Stimulated activated CD4-positive, alpha-beta T cell treated with anti-CD3 and anti-CD28 coated beads, Interleukin-2, amount 100 ng/mL, for 48 hours (primary cell): ENCODE results near the gene MEI4.
"Not testable (repeated sequence)": the region's sequence is repeated elsewhere in the genome, so short reads cannot be mapped to it uniquely, and the experiment has no call there.

Experiments used
- DNase-seq, 2 donors: peaks; one replicate each; pipeline ENCODE4 v3.0.0-alpha.2; 2020

Gene MEI4

DNA sequence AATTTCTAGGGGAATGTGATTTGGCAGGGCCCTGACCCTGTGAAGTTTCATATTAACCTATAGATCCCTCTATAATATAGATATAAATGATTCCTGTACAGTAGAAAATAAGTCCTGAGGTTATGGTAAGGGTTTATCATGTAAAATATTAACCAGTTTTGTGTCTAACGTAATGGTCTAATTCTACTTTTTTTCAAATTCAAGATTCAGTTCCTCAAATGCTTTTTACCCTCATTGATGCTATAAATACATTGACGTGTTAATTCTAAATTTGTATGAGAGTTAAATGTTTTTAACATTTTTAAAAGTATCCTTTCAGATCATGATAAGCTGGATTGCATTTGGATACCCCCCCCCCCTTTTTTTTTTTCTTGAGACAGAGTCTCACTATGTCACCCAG is 169.4 kb downstream of the MEI4 start:
- DNase-seq, result no peak

DNA sequence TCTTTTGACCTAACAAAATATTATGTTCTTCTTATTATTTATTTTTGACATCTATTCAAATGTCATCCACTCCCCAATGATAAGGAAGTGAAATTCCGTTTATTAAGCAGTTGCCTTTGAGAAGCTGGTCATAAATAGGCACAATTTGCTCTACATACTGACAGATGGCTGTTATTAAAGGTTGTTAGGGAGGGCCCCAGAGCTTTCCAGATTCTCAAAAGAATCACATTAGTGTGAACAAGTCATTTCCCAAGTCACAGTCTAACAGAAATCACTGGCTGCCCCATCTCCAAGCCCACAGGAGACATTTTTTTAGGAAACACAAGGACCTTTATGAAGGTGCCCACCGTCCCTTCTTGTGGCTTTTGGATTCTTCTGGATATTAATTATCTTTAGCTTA is 172.4 kb downstream of the MEI4 start:
- no peak for DNase-seq

DNA sequence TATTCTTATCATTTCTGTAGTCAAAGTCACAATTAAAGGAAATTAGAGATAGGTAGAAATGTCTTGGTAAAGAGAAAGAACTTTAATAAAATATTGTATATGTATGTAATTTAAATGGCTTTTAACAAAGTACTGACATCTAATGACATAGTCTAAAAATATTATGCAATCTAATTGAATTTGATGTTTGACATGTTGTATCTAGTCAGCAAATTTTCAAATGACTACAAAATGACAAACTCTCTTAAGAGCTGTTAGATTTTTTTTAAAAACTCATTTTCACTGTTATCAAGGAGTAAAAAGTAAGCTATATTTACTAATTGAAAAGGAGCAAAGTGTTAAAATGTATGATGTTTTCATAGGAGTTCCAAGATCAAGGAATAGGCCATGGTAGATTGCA is 176.9 kb downstream of the MEI4 start:
- DNase-seq, result no peak

DNA sequence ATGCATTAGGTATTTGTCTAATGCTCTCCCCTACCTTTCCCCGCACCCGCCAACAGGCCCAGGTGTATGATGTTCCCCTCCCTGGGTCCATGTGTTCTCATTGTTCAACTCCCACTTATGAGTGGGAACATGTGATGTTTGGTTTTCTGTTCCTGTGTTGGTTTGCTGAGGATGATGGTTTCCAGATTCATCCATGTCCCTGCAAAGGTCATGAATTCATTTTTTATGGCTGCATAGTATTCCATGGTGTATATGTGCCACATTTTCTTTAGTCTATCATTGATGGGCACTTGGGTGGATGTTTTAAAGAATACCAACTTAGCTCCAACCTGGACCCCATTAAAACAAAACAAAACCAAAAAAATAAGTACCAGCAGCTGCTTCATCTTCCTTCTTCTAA is 180.9 kb downstream of the MEI4 start:
- not testable (repeated sequence) for DNase-seq

DNA sequence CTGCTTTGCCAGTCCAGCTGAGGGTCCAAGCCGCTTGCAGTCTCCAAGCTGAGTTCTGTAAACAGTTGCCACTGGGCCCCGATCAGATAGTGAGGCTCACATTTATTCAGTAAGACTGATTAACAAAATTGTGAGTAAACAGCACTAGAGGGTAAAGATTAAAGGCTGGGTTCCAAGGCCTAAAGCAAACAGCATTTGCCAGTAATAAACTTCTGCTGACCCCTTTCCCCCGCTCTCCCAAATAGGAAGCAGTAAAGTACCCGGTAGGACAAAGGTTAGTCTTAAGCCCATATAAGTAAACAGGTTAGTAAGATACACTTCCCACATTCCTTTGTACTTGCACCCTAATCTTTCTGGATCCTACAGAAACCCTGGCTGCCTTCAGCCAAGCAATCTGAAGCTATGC is 181.8 kb downstream of the MEI4 start:
- DNase-seq, result no peak

DNA sequence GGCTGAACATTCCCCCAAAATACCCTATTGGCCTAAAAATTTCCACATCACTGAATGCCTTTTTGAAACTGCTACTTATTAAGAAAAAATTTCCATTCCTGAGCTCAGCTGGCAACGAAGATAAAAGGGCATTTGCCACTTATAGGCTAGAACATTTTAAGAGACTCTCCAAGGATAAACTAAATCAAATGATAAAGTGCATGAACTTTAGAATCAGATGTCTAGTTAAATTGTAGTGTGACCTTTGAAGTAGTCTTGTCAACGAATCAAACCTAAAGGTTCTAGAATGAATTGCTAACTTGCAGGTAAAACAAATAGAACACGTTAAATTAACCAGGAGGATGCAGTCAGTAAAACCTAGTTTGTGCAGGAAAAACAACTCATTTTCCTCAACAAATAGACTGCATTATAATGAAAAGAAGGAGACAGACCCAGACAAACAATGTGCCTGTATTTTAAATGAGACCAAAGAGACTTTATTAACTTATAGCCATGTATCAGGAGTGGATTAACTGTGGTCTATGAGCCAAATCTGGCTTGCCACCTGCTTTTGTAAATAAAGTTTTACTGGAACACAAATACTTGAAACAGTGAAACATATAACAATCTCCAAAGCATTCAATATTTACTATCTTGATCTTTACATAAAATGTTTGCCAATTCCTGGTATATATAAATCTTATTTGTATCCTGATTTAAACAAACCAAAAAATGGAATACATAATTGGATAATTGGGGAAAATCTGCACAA is 184.4 kb downstream of the MEI4 start:
- no peak for DNase-seq

DNA sequence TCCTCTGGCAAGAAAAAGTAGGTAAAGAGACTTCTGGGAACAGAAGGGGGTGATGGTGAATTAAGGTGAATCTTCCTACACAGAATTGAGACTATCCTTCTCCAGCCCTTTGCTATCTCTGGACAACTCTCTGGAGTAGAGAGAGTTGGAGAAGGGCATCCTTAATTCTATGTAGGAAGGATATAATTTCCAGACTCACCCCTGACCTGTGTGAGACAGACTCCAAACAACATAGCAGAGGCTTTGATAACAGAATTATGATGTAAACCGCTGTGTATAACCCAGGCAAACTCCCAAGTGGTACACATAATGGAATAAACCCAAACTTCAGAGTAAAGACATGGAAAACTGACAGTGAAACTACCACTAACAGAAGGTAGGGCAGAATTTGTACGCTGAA is 186.5 kb downstream of the MEI4 start:
- no peak for DNase-seq

DNA sequence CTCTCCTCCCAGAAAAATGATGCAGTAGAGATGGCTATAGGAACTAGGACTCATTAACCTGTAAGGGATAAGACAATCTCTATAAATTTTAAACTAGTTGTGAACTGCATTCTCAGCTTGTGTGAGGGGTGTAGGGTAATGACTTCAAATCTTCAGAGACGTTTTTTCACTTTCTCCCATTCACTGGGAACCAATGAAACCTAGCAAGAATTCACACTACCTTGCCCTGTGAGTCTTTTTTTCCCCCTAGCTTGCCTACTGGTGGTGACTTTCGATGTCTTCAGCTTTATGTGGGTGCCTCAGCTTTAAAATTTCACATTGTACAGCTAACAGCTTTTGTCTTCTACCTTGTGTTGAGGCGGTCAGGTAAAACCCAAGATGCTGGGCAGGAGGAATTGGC is 192.0 kb downstream of the MEI4 start:
- no peak for DNase-seq

DNA sequence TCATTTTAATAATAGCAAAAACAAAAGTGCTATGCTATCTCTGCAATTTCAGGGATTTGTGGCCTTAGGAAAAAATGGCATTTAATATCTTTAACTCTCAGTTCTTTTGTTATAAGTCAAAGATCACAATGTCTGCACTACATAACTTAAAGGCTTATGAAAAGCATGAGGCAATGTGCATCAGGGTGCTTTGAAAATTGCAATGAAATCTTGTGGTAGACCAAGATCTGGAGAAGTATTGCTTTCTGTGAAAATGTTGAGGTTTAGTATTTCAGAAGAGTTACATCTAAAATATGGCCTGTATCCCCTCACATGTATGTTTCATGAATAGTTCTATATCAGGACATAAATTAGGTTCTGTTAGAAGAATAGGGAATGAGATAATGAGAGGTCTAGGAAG is 200.6 kb downstream of the MEI4 start:
- no peak for DNase-seq

DNA sequence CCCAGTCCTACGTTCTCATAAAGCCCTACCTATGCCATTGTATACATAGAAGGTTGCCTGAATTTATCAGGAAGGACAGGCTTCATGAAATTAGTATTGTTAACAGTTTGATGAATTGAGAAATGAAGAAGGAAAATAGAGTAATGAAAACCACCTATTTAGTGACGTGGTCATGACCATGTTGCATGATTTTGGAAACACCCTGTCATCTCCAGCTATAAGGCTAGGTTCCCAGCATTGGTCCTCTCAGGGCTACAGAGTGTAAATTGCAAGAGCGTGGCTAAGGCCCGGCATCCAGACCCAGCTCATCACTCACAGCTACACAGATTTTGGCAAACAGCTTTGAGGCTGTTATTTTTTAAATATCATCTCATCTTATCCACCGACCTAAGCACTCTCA is 203.6 kb downstream of the MEI4 start:
- no peak for DNase-seq

DNA sequence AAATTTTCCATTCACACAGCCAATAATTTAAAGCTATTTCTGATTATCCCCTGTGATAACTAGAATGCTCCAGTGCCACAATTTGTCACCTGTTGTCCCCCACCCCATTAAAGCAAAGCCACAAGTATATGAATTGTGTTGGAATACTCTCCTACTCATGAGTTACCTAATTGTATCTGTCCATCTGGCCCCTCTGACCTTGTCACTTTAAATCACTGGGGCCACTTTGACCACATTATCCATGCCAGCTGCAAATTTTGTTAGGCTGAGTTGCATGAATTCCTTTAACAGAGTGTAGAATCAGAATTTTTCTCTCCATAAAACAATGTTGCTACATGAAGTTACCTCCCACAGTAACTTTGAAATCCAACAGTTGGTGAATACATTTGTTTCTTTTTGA is 204.6 kb downstream of the MEI4 start:
- DNase-seq, result no peak

DNA sequence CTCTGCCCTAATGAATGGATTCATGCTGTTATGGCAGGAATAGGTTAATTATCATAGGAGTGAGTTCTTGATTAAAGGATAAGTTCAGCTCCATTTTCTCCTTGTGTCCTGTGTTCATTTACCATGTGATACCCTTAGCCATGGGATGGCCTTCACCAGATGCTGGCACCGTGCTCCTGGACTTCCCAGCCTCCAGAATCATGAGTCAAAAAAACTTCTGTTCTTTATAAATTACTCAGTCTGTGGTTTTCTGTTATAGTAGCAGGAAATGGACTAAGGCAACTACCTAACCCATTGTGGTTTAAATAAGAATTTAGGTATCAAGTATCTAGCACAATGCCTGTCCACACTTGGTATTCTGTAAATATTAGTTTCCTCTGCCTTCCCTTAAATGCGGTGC is 223.5 kb downstream of the MEI4 start:
- no peak for DNase-seq

DNA sequence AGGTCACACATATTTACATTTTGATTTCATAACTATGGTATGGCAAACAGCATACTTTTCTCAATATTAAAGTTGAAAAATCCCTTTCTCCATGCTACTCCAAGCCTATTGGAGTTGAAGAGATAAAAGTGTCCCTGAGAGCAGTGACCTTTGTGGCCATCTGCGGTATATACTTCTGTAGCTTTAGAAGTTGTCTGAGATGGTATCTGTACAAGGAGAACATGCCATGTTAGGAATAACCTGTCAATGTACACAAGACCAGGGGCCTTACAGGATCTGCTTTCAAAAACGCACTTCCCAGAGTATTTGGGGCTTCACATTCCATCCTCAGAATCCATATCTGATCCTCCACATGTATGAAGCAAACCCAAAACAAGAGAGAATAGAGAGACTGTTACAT is 226.7 kb downstream of the MEI4 start:
- DNase-seq, result no peak

DNA sequence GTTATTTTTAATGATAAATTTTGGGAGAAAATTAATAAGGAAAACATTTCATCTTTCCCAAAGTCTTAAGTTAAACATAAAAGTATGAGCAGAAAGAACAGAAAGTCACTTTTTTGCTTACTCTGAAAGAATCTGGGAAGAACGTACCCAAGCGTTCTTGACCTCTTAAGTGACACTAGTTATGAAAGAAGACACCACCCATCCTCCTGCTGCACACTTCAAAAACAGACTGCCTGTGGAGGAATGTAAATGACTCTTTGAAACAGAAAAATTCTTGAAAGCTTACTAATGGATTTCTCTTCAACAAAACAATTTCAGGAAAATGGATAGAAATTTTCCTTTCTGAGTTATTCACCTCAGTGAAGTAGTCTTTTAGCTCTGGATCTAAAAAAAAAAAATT is 227.7 kb downstream of the MEI4 start:
- no peak for DNase-seq

DNA sequence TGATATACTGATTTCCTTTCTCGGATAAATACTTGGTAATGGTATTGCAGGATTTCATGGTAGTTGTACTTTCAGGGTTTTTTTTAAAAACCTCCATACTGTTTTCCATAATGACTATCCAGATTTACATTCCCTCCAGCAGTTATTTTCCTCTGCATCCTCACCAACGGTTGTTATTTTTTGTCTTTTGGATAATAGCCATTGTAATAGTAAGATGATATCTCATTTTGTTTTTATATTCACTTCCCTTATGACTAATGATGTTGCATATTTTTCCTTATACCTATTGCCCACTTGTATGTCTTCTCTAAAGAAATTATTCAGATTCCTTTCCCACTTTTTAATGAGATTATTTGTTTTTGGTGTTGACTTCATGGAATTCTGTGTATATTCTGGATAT is 231.0 kb downstream of the MEI4 start:
- DNase-seq, result no peak

DNA sequence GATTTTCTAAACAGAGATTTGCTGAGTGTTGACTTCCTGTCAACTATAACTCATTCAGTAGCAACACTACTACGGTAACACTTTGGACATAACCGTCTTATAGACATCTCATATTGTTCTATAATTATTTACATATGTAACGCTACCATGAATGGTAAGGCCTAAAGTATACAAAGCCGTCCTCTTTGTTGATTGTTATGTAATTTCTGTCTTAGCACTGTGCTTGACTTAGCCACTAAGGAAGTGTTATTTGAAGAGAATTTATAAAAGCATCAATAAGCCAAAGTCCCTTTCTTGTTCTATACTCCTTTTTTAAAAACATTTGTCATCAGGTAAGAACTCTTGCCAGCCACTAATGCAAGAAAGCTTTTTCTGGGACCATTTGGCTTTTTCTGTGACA is 240.6 kb downstream of the MEI4 start:
- DNase-seq, result no peak

DNA sequence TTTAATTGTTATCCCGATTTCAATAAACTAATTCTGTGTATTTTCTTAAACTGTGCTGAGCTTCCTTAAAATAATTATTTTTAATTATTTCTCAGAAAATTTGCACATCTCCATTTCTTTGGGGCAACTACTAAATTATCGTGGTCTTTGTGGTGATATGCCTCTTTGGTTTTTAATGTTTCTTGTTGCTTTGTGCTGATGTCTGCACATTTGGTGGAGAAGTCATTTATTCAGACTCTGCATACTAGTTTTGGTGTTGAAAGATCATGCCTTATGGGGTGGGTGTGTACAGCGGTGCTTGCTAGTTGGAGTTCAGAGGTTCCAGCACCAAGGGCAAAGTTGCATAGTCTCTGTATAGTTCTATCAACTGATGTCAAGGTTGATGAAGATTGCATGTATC is 253.2 kb downstream of the MEI4 start:
- no peak for DNase-seq

DNA sequence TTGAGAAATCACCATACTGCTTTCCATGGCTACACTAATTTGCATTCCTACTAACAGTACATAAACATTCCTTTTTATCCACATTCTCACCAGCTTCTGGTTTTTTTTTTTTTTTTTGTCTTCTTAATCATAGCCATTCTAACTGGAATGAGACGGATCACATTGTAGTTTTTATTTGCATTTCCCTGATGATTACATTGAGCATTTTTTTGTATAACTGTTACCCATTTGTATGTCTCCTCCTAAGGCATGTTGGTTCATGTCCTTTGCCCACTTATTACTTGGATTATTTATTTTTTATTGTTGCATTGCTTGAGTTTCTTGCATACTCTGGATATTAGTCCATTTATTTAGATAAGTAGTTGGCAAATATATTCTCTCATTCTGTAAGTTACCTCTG is 258.0 kb downstream of the MEI4 start:
- no peak for DNase-seq

DNA sequence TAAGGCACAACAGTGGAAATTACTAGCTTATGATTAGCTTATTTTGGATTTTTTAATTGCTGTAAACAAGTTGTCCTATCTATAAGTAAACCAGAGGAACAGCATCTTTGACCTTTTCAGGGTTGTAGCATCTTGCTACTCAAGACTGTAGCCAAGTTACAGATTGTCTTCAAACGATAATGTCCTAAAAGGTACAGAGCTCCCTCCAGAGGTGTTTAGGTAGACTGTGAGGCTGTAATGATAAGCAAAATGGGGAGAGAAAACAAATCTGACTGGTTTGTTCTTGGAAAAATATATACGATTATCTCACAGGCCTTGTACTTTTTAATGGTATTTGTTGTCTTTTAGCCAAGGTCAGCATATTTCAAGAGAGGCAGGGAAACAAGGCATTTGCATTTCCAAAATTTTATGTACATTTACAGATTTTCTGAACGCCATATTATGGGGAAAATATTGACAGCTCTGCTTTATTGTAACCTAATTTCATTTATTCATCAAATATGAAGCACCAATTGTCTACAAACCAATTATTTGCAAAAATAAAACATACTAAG is 273.4 kb downstream of the MEI4 start:
- no peak for DNase-seq

DNA sequence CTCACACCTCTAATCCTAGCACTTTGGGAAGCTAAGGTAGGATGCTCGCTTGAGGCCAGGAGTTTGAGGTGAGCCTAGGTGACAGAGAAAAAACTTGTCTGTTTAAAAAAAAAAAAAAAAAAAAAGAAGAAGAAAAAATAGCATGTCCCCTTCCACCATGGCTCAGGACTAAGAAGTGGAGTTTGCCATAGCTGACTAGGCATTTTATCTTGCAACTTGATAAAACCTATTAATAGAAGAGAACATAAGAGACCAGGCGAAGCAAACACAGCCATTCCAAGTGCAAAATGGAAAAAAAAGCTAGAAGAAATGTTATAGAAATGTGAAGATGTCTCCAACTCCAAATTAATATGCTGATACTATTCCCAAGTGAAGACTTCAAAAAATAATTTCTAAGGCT is 277.5 kb downstream of the MEI4 start:
- DNase-seq, result no peak

DNA sequence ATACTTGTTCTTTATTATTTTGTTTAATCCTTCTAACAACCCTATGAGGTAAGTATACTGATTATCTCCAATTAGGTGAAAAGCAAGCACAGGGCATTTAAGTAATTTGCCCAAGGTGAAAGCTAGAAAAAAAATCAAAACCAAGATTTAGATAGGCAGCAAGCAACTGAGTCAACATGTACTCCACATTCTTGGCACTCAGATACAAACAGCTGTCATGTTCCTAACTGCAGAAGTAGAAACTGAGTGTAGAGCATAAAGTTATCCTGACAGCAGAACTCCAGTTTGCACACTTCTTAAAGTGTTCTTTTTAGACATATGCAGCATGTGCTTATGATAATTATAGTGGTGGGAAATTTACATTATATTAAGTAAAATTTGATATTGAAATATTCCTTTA is 278.1 kb downstream of the MEI4 start:
- no peak for DNase-seq

DNA sequence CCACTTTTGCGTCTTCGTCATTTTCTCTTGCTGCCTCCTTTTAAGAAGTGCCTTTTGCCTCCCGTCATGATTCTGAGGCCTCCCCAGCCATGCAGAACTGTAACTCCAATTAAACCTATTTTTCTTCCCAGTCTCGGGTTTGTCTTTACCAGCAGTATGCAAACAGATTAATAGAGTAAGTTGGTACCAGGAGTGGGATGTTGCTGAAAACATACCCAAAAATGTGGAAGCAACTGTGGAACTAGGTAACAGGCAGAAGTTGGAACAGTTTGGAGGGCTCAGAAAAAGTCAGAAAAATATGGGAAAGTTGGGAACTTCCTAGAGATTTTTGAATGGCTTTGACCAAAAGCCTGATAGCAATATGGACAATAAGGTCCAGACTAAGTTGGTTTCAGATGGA is 309.2 kb downstream of the MEI4 start:
- DNase-seq, result no peak

DNA sequence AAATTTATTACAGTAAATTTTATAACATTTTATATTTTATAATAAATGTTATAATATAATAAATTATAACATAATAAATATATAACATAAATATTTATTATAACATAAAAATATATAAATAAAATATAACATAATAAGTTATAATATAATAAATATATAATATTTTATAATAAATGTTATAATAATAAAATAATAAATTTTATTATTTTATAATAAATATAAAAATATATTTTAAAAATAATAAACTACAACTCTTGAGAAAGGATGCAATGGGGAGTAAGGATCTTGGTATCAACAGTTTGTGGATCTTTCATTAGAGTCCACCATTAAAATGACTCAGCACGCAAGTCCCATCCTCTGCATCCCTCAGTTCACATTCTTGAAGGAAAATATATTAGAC is 312.6 kb downstream of the MEI4 start:
- no peak for DNase-seq

DNA sequence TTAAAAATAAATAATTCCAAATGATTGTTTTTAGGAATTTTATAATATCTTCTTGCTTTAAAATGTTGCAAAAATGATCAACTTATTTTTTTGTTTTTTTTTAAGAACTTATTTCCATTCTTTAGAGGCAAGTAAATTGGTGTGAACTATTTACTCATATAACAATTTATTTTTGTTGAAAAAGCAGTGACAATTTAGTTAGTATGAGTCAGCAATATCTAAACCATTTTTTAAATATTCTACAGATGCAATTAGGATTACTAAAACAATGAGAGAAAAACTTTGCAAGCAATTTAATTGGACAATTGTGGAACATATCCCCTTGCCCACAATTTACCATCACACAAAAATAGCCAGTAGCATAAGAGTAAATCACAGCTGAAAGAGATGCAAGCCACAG is 319.5 kb downstream of the MEI4 start:
- no peak for DNase-seq
